Loucy (cell line): ENCODE data around the gene IBA57.

ENCODE experiments used
- H2AFZ ChIP-seq: fragments of 200-600 bp; sonication (generic); 2 replicates; pipeline ENCODE4 v1.6.0; 2016; ENCODE audit warnings: antibody characterized with exemption, mild to moderate bottlenecking, low read length, moderate library complexity
- H3F3A ChIP-seq: fragments of 200-600 bp; 2 replicates; pipeline ENCODE4 v1.6.0; 2016; ENCODE audit warnings: antibody characterized with exemption, low read depth, mild to moderate bottlenecking
- H3K27me3 ChIP-seq: fragments of 200-600 bp; sonication (generic); 2 replicates; pipeline ENCODE4 v1.6.1; 2014; ENCODE audit warnings: low read length, mild to moderate bottlenecking; ENCODE audit not compliant: insufficient read depth, poor library complexity, severe bottlenecking
- H3K36me3 ChIP-seq: fragments of 200-600 bp; sonication (generic); 2 replicates; pipeline ENCODE4 v1.6.1; 2016; ENCODE audit warnings: low read length; ENCODE audit not compliant: insufficient read depth
- H3K4me1 ChIP-seq: fragments of 200-600 bp; sonication (generic); 2 replicates; pipeline ENCODE4 v1.5.1; 2014; ENCODE audit warnings: low read length, mild to moderate bottlenecking; ENCODE audit not compliant: insufficient read depth, poor library complexity, severe bottlenecking
- H3K4me2 ChIP-seq: fragments of 200-600 bp; sonication (generic); 2 replicates; pipeline ENCODE4 v1.6.0; 2014; ENCODE audit warnings: antibody characterized with exemption, low read length, low read depth, mild to moderate bottlenecking; ENCODE audit not compliant: poor library complexity, severe bottlenecking
- H3K4me3 ChIP-seq: fragments of 200-600 bp; sonication (generic); 2 replicates; pipeline ENCODE4 v1.5.1; 2014; ENCODE audit warnings: low read length, mild to moderate bottlenecking, mixed read lengths; ENCODE audit not compliant: poor library complexity, severe bottlenecking
- H3K79me2 ChIP-seq: fragments of 200-600 bp; sonication (generic); 2 replicates; pipeline ENCODE4 v1.6.1; 2014; ENCODE audit warnings: low read length; ENCODE audit not compliant: insufficient read depth
- H3K9ac ChIP-seq: fragments of 200-600 bp; sonication (generic); 2 replicates; pipeline ENCODE4 v1.6.0; 2014; ENCODE audit warnings: mild to moderate bottlenecking, low read depth, low read length, moderate library complexity; ENCODE audit not compliant: poor library complexity, severe bottlenecking
- H3K9me2 ChIP-seq: fragments of 200-600 bp; sonication (generic); replicated peaks from 2 replicates; pipeline ENCODE4 v1.6.1; 2016; ENCODE audit warnings: low read depth, low read length, mixed read lengths
- H3K9me3 ChIP-seq: fragments of 200-600 bp; sonication (generic); 2 replicates; pipeline ENCODE4 v1.6.1; 2014; ENCODE audit warnings: mild to moderate bottlenecking, antibody characterized with exemption, low read length, low read depth; ENCODE audit not compliant: insufficient read depth
- H4K20me1 ChIP-seq: fragments of 200-600 bp; sonication (generic); 2 replicates; pipeline ENCODE4 v1.6.0; 2014; ENCODE audit warnings: antibody characterized with exemption, low read length, mild to moderate bottlenecking; ENCODE audit not compliant: insufficient read depth, poor library complexity, severe bottlenecking
- EZH2phosphoT487 ChIP-seq: fragments of 200-600 bp; IDR thresholded peaks from 2 replicates; pipeline ENCODE4 v1.6.1; 2018; ENCODE audit warnings: antibody characterized with exemption, mild to moderate bottlenecking, moderate library complexity, borderline replicate concordance
- TF ChIP-seq, protein P1 (sequence below): fragments of 200-600 bp; sonication (generic); conservative IDR thresholded peaks from 2 replicates; pipeline ENCODE4 v1.5.1; 2014; ENCODE audit warnings: mild to moderate bottlenecking, antibody characterized with exemption, low read length

Gene IBA57

GRCh38 chr1:228144193-228144992 lies 21.2 kb upstream of the IBA57 start:
- Histone ChIP-seq H3K36me3 (peaks cover 13% of the 10 kb centered on the region; the same call in 1 of the 2 replicates), H3K9ac (peak overlapping the region; percentile 93), H3K79me2 (peaks cover 72% of the 10 kb centered on the region), H4K20me1 (peaks cover 69% of the 10 kb centered on the region), H3K9me2 (no peaks in the 10 kb centered on the region), H3K27me3 (no peaks in the 10 kb centered on the region), H3K4me1 (peaks cover 32% of the 10 kb centered on the region), H2AFZ (no peak overlapping the region), H3K9me3 (no peaks in the 10 kb centered on the region), H3K4me3 (peak overlapping the region; percentile 99), H3F3A (no peaks in the 10 kb centered on the region), H3K4me2 (peak overlapping the region; percentile 95)
- TF ChIP-seq EZH2phosphoT487, result no peak
- TF ChIP-seq, protein P1, sequence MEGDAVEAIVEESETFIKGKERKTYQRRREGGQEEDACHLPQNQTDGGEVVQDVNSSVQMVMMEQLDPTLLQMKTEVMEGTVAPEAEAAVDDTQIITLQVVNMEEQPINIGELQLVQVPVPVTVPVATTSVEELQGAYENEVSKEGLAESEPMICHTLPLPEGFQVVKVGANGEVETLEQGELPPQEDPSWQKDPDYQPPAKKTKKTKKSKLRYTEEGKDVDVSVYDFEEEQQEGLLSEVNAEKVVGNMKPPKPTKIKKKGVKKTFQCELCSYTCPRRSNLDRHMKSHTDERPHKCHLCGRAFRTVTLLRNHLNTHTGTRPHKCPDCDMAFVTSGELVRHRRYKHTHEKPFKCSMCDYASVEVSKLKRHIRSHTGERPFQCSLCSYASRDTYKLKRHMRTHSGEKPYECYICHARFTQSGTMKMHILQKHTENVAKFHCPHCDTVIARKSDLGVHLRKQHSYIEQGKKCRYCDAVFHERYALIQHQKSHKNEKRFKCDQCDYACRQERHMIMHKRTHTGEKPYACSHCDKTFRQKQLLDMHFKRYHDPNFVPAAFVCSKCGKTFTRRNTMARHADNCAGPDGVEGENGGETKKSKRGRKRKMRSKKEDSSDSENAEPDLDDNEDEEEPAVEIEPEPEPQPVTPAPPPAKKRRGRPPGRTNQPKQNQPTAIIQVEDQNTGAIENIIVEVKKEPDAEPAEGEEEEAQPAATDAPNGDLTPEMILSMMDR, result no peak

GRCh38 chr1:228144993-228145343 lies 20.6 kb upstream of the IBA57 start:
- H3K9me3 ChIP-seq, result no peaks in the 10 kb centered on the region
- no peaks in the 10 kb centered on the region for H3F3A ChIP-seq
- TF ChIP-seq EZH2phosphoT487, result no peak
- TF ChIP-seq, protein P1, result no peak
- H4K20me1 ChIP-seq, result peaks cover 69% of the 10 kb centered on the region
- peaks cover 15% of the 10 kb centered on the region; the same call in 1 of the 2 replicates for H3K36me3 ChIP-seq
- no peaks in the 10 kb centered on the region for H3K9me2 ChIP-seq
- no peaks in the 10 kb centered on the region for H3K27me3 ChIP-seq
- no peak overlapping the region for H3K9ac ChIP-seq
- H3K79me2 ChIP-seq, result peaks cover 72% of the 10 kb centered on the region
- H3K4me2 ChIP-seq, result peak overlapping the region; percentile 95
- H3K4me1 ChIP-seq, result peaks cover 32% of the 10 kb centered on the region
- peak overlapping the region; percentile 99 for H3K4me3 ChIP-seq
- no peak overlapping the region for H2AFZ ChIP-seq

DNA sequence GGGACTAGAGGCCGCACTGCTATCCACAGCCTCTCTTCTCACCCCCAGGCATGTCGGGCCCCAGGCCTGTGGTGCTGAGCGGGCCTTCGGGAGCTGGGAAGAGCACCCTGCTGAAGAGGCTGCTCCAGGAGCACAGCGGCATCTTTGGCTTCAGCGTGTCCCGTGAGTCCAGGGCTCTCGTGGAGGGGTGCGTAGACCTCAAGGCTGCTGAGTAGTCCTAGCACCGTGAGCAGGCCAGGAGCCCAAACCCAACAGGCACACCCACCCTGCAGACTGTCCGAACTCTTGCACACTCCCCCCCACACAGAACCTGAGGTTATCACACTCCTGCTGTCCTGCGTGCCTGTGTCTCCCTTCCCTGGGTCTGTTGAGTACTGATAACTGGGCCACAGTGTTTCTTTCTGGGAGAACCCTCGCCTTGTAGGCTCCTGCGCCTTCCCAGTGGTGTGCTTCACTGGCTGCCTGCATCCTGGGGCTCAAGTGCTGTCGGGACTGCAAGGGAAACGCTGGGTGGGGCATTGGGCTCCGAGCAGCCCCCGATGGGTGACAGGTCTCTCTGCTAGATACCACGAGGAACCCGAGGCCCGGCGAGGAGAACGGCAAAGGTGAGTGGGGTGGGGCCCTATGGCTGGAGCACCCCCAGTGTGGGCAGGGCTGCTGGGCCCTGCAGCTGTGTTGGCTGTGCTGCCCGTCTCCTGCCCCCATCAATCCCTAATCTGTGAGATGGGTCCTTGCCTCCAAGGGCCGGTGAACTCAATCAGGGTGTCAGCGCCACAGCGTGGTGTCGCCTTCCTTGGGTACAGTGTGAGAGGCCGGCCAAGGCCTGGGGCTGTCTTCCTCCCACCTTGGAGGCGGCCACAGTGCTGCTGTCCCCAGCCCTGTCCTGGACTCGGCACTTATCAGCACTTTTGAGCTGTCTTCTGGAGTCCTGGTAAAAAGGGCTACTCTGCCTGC lies 19.9 kb upstream of the IBA57 start:
- Histone ChIP-seq H3K4me1 (peaks cover 32% of the 10 kb centered on the region), H2AFZ (no peak overlapping the region), H4K20me1 (peaks cover 64% of the 10 kb centered on the region), H3K79me2 (peaks cover 67% of the 10 kb centered on the region), H3K27me3 (no peaks in the 10 kb centered on the region), H3K9ac (no peak overlapping the region), H3K9me2 (no peaks in the 10 kb centered on the region), H3F3A (no peaks in the 10 kb centered on the region), H3K9me3 (no peaks in the 10 kb centered on the region), H3K4me3 (no peak overlapping the region), H3K4me2 (peak overlapping the region; percentile 95), H3K36me3 (peaks cover 15% of the 10 kb centered on the region; the same call in 1 of the 2 replicates)
- no peak for TF ChIP-seq EZH2phosphoT487
- TF ChIP-seq, protein P1, result no peak
